Stimulated activated naive CD8-positive, alpha-beta T cell treated with anti-CD3 and anti-CD28 coated beads, Interleukin-15, Interleukin-2, amounts not matched to agents 100 U/mL and 50 U/mL, for 24 hours (primary cell): ENCODE results near the gene NOC2L.
A peak's percentile ranks its signal among the peaks of the same experiment; 100 is the strongest.
"Not testable (repeated sequence)": the region's sequence is repeated elsewhere in the genome, so short reads cannot be mapped to it uniquely, and the experiment has no call there.

ENCODE experiments used
- ATAC-seq: fragments of 150-1000 bp; cut with Tn5 transposase; one replicate; pipeline ENCODE4 v1.10.0; 2021
- DNase-seq: peaks from one replicate; pipeline ENCODE4 v3.0.0; 2021

The NOC2L gene

DNA sequence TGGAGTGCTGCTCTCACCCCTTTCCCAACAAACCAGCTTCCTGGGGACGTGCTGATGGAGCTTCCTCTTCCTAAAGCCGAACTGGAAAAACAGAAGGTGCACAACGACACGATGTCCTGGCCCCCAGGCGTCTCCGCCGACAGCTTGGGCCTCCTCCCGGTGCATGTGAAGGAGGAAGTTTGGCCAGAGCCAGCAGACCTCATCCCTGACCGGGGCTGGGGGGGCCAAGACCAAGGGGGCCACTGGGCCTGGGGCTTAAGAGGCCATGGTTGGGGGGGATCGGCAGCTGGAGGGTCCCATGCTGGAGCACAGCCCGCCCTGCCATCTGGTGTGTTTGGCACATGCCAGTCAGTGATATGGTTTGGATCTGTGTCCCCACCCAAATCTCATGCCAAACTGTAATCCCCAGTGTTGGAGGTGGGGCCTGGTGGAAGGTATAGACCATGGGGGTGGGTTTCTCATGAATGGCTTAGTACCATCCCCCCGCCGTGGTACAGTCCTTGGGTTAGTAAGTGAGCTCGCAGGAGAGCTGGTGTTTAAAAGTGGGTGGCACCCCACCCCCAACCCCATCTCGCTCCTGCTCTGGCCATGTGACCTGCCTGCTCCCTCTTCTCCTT is 34.4 kb upstream of the NOC2L start:
- no peak for DNase-seq
- ATAC-seq: no peak

DNA sequence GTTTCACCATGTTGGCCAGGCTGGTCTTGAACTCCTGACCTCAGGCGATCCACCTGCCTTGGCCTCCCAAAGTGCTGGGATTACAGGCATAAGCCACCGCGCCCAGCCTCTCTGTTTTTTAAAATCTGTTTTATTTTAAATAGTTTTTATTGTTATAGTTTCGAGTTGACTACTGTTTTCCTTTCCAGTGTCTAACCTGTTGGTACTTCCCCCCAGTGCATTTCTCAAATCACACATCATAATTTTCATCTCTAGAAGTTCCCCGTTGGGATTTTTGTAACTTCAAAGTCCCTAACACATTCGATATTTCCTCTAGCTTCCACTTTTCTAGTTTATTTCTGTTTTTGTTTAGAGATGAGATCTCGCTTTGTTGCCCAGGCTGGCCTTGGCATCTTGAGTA is 33.3 kb upstream of the NOC2L start:
- ATAC-seq (peak; percentile 33), DNase-seq (no peak)

- no peak for ATAC-seq
- DNase-seq: no peak
Observed at GRCh38 chr1:991895-992294, 32.8 kb upstream of the NOC2L start.

- ATAC-seq, DNase-seq: not testable (repeated sequence)
Observed at GRCh38 chr1:991275-991674, 32.2 kb upstream of the NOC2L start.

DNA sequence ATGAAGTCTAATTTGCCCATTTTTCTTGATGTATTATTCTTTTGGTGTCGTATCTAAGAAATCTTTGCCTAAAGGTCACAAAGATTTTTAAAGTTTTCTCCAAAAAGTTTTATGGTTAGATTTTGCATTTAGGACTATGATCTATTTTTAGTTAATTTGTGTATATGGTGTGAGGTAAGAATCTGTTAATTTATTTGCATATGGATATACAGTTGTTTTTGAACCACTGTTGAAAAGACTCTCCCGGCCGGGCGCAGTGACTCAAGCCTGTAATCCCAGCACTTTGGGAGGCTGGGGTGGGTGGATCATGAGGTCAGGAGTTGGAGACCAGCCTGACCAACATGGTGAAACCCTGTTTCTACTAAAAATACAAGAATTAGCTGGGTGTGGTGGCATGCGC is 29.0 kb upstream of the NOC2L start:
- ATAC-seq, DNase-seq: not testable (repeated sequence)

GRCh38 chr1:985126-985525 is 26.1 kb upstream of the NOC2L start:
- no peak for ATAC-seq
- DNase-seq: no peak

DNA sequence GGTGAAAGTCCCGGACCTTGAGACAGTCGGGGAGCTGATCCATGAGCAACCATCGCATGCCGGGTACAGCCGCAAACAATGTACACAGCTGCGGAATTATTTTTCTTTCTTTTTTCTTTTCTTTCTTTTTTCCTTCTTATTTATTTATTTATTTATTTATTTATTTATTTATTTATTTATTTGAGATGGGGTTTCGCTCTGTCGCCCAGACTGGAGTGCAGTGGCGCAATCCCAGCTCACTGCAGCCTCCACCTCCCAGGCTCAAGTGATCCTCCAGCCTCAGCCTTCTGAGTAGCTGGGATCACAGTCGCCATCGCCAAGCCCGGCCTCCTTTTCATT is 25.4 kb upstream of the NOC2L start:
- no peak for ATAC-seq
- no peak for DNase-seq

DNA sequence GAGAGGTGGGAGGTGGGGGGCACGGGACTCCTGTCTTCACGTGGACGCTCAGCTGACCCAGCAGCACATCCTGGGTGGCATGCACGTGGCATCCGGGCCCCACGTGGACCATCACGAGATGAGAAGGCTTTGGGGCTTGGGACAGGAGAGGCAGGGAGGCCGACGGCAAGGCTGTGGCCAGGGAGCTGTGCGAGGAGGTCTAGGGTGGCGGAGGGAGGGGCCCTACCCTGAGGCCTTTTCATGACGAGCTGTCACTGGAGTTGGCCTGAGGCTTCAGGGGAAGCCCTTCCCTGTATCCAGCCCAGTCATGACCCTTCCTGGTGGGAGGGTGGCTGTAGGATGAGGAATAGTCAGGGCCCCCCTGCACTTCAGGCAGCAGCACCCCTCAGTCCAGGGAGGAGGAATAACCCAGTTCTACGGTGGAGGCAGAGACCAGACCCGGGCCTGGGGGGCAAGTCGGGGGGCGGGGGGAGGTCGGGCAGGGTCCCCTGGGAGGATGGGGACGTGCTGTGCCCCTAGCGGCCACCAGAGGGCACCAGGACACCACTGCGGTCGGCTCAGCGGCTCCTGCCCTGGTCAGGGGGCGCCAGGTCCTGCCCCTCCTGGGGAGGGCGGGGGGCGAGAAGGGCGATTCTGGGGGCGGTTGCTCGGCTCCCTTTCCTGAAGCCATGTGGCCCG is 24.9 kb upstream of the NOC2L start:
- ATAC-seq: peak; percentile 65
- DNase-seq: peak; percentile 76

DNA sequence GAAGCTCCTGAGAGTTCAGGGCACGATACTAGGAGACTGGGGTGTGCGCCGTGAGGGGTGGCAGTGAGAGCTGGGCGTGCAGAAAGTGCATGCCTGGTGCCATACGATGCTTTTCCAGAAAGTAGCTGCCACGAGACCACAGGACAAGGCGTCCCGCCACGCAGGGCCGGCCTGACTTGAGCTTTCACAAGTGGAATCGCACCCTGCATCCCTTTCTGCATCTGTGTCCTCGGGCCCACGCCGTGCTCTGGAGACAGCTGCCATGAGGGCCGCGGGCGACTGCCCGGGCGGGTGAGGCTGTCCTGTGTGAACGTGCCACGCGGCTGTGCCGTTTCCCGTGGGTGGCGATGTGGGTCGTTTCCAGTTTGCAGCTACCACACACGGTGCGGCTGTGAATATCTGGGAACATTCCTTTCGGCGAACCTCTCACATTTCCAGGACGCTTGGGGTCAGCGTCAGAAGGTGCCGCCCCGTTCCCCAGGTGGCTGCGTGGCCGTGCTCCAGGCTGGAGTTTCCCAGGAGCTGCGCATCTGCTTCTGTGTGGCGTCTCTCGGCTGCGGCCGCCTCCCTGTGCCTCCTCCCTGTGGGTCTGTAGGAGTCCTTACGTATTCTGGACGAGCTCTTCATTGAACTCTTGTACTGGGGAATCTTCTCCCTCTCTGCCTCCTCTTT is 23.8 kb upstream of the NOC2L start:
- ATAC-seq (no peak), DNase-seq (no peak)

GRCh38 chr1:981955-982558 is 23.0 kb upstream of the NOC2L start, which contains the start of gene PERM1:
Gene PERM1 (minus strand): TSS chr1:982093. CDS start chr1:981029, 1,064 bp downstream.
- DNase-seq: no peak

DNA sequence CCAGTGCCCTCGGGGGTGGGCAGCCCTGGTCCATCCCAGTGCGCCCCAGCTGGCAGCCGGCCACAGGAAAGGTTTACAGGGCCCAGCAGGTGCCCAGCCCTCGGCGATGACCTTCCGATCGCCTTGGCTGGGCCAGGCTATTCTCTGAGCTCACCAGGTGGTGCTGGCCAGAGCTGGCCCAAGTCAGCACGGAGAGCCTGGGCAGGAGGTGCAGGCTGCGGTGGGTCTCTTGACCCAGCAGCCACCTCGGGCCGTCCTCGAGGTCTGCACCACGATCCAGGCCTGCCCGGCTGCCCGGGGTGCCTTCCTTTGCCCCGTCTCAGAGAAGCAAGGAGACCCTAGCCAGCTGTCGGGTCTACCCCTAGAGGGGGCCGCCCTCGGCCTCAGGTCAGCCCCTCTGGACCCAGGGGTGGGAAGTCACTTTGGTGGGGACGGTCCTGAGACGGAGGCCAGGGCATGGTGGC is 22.5 kb upstream of the NOC2L start:
- ATAC-seq: no peak
- DNase-seq: no peak

More at GRCh38 chr1:981955-982558, 23.0 kb upstream of the NOC2L start, which contains the start of gene PERM1:
- no peak for ATAC-seq

- no peak for DNase-seq
Observed at GRCh38 chr1:980602-981395, 21.7 kb upstream of the NOC2L start.

DNA sequence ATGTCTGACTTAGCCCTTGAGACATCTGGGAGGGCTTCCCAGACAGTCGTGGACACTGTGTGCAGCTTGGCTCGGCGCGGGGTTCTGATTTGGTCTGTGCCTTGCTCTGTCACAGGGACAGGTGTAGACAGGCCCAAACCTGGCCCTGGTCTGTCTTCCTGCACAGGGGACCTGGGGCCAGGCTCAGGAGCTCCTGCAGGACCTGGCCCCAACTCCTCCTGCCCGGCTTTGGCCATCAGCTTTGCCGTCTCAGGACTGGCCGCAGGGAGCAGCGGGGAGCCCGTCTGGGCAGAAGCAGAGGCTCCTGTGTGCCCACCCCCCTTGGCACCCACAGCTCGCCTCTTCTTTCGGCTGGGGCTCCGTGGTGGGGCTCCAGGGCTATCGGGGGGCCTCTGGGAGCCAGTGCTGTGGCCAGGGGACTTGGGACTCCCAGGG is 21.1 kb upstream of the NOC2L start:
- no peak for ATAC-seq
- DNase-seq: no peak

More at GRCh38 chr1:980602-981395, 21.7 kb upstream of the NOC2L start:
- no peak for ATAC-seq

- DNase-seq (no peak), ATAC-seq (no peak)
Observed at GRCh38 chr1:979744-980072, 20.7 kb upstream of the NOC2L start.

- no peak for ATAC-seq
- DNase-seq: no peak
Observed at GRCh38 chr1:978835-979743, 20.0 kb upstream of the NOC2L start.

DNA sequence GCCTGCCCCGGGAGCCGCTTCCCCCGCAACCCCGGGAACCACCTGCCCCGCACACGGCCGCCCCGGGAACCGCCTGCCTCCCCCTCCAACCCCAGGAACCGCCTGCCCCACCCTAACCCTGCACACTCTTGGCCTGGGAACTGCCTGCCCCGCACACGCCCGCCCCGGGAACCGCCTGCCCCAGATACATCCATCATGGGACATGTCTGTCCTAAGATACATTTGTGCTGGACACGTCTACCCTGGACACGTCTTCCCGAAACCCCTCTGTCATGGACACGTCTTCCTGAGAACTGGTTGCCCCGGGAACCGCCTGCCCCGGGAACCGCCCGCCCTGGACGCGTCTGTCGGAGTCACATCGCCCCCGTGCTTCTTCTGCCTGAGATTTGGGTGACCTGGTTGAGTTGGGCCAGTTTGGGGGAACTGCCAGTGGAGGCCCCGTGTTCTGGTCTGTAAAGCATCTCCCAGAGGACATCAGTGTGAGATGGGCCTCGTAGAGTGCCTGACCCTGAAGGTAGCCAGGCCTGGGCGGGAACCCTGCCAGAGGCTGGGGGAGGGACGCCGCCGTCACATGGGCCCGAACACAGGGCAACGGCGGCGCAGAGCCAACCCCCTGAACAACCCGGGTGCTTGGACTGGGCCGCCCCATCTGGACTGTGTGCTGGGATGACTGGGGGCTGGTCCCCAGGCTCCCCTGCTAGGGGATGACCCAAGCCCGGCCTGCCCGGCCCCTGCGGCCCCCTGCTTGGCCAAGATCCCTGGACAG is 19.2 kb upstream of the NOC2L start:
- ATAC-seq (no peak), DNase-seq (no peak)

- not testable (repeated sequence) for ATAC-seq, DNase-seq
Observed at GRCh38 chr1:976791-977190, 17.7 kb upstream of the NOC2L start.

DNA sequence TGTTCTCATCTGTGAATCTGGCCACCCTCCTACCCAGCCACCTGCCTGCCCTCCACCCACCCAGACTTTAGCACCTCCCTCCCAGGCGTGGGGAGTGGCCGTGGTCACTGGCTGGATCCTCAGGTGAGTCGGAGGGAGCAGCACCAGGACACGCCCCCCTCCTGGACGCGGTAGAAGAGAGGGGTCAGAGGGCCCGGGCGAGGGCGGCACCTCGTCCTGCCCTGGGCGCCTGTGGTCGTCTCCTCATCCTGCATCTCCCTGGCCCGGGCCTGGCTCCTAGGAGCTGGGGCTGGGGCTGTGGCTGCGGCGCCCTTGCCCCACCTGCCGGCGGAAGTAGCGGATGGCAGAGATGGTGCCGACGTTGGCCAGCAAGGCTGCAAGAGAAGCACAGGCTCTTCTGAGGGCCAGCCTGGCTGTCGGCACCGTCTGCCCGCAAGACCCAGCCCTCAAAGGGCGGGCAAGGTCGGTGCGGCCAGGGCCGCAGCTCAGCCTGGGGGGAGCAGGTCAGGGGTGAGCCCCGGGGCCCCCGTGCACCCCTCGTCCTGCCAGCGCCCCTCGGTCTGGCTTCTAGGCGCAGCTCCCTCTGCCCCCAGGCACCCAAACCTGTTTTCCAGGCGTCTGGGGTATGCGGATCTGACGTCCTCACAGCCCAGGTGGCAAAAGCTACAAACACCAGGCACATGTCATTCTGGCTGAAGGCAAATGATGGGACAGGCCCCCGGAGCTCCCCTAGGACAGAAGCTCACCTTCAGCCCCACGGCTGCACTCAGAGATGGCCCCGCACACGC is 17.0 kb upstream of the NOC2L start:
- ATAC-seq (peak; percentile 56), DNase-seq (peak; percentile 60)

- DNase-seq (no peak), ATAC-seq (no peak)
Observed at GRCh38 chr1:975365-975764, 16.3 kb upstream of the NOC2L start.
